Measurements from ENCODE around the gene DCTD.

The DCTD gene

GRCh38 chr4:182885738-182886077, 31.5 kb downstream of the DCTD start:
- Mint-ChIP-seq H3K9me3 (peaks cover 9 to 22% of the 10 kb centered on the region in 2 donors), H3K4me1 (no peaks in the 10 kb centered on the region), H3K27ac (no peak overlapping the region), H3K27me3 (no peaks in the 10 kb centered on the region), H3K4me3 (no peak overlapping the region)
- ATAC-seq (no peak), DNase-seq (no peak)

GRCh38 chr4:182885022-182885737, 32.0 kb downstream of the DCTD start:
- no peak overlapping the region for H3K27ac Mint-ChIP-seq

DNA sequence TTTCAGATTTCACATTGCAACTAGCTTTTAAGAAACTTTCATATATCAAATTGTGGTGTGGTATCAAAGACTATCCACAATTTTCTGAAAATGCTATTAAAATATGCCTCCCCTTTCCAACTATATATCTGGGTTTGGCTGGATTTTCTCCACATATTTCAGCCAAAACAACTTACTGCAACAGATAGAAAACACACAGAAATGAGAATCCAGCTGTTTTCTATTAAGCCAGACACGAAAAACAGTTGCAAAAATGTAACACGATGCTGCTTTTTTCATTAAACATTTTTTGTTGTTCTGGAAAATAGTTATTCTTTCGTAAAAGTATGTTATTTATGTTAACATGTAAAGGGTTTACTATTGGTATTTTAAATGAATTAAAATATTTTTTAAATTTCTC, 33.1 kb downstream of the DCTD start:
- DNase-seq = no peak

More at GRCh38 chr4:182885022-182885737, 32.0 kb downstream of the DCTD start:
- H3K27me3 Mint-ChIP-seq = no peaks in the 10 kb centered on the region
- no peak for ATAC-seq
- H3K4me3 Mint-ChIP-seq = no peak overlapping the region
- H3K9me3 Mint-ChIP-seq = peaks cover 9 to 22% of the 10 kb centered on the region in 2 donors
- no peaks in the 10 kb centered on the region for H3K4me1 Mint-ChIP-seq
- DNase-seq = no peak

GRCh38 chr4:182883351-182883750, 33.8 kb downstream of the DCTD start:
- peaks cover 9 to 22% of the 10 kb centered on the region in 2 donors for H3K9me3 Mint-ChIP-seq
- H3K27ac Mint-ChIP-seq = no peak overlapping the region
- H3K4me3 Mint-ChIP-seq = no peak overlapping the region
- DNase-seq (no peak), ATAC-seq (no peak)
- H3K27me3 Mint-ChIP-seq = no peaks in the 10 kb centered on the region
- no peaks in the 10 kb centered on the region for H3K4me1 Mint-ChIP-seq

More for the DNA sequence above, 33.1 kb downstream of the DCTD start:
- no peaks in the 10 kb centered on the region for H3K27me3 Mint-ChIP-seq
- ATAC-seq = no peak
- no peak overlapping the region for H3K4me3 Mint-ChIP-seq
- no peaks in the 10 kb centered on the region for H3K4me1 Mint-ChIP-seq
- peaks cover 9 to 22% of the 10 kb centered on the region in 2 donors for H3K9me3 Mint-ChIP-seq
- H3K27ac Mint-ChIP-seq = no peak overlapping the region

GRCh38 chr4:182881914-182882313, 35.3 kb downstream of the DCTD start:
- no peak for ATAC-seq
- DNase-seq = no peak
- Mint-ChIP-seq H3K27me3 (no peaks in the 10 kb centered on the region), H3K4me3 (no peak overlapping the region), H3K27ac (no peak overlapping the region), H3K4me1 (no peaks in the 10 kb centered on the region), H3K9me3 (peaks cover 5 to 11% of the 10 kb centered on the region in 2 donors)

DNA sequence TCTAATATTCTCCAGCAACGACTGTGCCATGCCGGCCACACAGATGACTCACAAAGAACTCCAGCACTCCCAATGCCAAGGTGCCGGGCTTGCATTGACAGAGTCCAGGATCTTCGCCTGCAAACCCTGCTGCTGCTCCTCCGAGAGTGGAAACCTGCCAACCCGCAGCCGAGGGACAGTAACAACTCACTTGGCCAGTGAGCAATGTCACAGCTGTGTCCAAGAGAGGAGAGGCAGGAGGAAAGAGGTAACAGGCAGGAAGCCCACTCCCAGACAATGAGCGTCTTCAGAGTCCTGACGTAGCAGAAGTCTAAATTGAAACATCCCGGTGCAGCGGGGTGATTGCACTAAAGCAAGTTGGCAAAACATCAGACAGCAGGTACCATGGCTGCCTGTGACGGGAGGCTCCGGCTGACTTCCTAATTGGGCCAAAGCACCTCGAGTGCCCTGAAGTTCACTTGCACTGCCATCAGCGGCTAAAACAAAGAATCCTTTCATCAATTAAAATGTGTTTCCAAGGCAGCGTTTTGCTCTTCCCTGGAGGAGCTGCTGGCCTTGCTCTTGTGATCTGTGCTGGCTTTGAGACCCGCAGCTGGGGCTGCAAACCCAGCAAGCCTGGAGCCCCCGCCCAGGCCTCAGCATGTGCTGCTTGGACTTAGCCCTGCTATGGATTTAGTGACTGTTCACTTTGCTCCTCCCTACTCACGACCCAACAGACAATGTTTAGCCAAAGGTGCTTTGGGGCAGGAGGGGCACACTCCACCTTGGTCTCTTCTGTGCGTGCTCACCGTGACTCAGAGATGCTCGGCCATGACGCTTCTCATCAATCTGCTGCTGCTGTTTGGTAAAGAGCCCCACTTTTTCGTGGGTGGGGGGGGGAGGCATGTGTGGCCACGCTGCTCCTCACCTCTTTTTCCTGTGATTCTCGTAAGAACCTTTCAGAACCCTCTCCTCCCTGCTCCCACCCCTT, 36.5 kb downstream of the DCTD start:
- Mint-ChIP-seq H3K27ac (peak overlapping the region in 1 of 2 donors; percentile 45), H3K9me3 (no peaks in the 10 kb centered on the region), H3K27me3 (no peaks in the 10 kb centered on the region), H3K4me1 (no peaks in the 10 kb centered on the region), H3K4me3 (no peak overlapping the region)
- no peak for DNase-seq
- ATAC-seq = no peak

- no peak overlapping the region for H3K4me3 Mint-ChIP-seq
- H3K4me1 Mint-ChIP-seq = no peaks in the 10 kb centered on the region
- no peaks in the 10 kb centered on the region for H3K27me3 Mint-ChIP-seq
- DNase-seq = no peak
- H3K9me3 Mint-ChIP-seq = no peaks in the 10 kb centered on the region
- no peak for ATAC-seq
- H3K27ac Mint-ChIP-seq = peak overlapping the region in 1 of 2 donors; percentile 37
Measured at GRCh38 chr4:182879913-182880312, 37.3 kb downstream of the DCTD start.

DNA sequence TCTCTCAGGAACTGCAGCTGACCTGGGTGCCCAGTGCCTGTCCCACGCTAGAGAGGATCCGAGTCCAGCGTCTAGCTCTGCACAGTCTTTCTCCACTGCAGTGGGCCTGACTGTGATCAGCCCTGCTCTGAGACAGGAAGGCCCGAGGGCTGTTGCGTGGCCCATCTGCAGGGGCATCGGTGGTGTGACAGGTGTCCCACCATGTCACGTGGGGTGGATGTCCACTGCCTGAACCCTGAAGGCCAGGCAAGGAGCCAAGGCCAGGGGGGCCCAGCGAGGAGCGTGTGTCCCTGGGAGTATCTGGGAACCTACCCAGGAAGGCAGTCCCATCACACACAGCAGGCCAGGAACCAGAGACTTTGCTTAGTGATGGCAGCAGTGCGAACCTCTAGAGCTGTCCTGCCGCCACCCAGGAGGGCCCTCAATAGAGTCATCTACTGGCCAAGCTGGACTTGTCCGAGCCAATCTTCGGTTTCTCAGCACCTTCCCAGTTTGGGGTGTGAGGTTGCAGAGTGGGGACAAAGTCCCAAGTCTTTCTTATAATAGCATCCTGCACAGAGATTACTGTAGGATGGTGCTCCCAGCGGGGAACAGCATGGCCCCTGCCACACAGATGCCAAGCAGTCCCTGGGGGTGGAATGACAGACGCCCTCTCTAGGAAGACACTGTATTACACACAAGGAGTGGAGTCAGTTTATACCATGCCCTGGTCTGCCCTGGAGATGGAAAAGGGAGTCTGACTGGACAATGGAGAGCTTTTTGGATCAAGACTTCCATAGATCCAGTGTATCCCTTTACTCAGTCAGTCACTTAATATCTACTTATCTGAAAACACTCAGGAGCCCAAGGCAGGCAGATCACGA, 38.3 kb downstream of the DCTD start:
- no peaks in the 10 kb centered on the region for H3K9me3 Mint-ChIP-seq
- H3K27ac Mint-ChIP-seq = no peak overlapping the region
- H3K4me3 Mint-ChIP-seq = no peak overlapping the region
- no peaks in the 10 kb centered on the region for H3K4me1 Mint-ChIP-seq
- no peaks in the 10 kb centered on the region for H3K27me3 Mint-ChIP-seq
- DNase-seq (no peak), ATAC-seq (peak; percentile 29)

GRCh38 chr4:182877326-182877883, 39.8 kb downstream of the DCTD start:
- ATAC-seq (no peak), DNase-seq (no peak)
- Mint-ChIP-seq H3K9me3 (no peaks in the 10 kb centered on the region), H3K4me1 (no peaks in the 10 kb centered on the region), H3K27me3 (no peaks in the 10 kb centered on the region), H3K4me3 (no peak overlapping the region), H3K27ac (no peak overlapping the region)

DNA sequence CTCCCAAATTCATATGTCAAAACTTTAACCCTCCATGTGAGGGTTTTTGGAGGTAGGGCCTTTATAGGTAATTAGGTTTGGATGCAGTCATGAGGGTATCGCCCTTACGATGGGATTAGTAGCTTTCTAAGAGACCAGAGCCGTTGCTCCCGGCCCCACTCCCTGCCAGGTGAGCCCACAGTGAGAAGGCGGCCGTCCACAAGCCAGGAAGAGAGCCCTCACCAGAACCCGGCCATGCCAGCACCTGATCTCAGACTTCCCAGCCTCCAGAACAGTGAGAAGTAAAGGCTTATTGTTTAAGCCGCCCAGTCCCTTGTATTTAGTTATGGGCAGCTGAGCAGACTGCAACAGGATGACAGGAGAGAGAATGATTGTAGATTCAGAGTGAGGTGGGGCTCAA, 40.8 kb downstream of the DCTD start:
- Mint-ChIP-seq H3K27ac (no peak overlapping the region), H3K4me3 (no peak overlapping the region), H3K9me3 (no peaks in the 10 kb centered on the region), H3K4me1 (no peaks in the 10 kb centered on the region), H3K27me3 (no peaks in the 10 kb centered on the region)
- DNase-seq (no peak), ATAC-seq (no peak)

DNA sequence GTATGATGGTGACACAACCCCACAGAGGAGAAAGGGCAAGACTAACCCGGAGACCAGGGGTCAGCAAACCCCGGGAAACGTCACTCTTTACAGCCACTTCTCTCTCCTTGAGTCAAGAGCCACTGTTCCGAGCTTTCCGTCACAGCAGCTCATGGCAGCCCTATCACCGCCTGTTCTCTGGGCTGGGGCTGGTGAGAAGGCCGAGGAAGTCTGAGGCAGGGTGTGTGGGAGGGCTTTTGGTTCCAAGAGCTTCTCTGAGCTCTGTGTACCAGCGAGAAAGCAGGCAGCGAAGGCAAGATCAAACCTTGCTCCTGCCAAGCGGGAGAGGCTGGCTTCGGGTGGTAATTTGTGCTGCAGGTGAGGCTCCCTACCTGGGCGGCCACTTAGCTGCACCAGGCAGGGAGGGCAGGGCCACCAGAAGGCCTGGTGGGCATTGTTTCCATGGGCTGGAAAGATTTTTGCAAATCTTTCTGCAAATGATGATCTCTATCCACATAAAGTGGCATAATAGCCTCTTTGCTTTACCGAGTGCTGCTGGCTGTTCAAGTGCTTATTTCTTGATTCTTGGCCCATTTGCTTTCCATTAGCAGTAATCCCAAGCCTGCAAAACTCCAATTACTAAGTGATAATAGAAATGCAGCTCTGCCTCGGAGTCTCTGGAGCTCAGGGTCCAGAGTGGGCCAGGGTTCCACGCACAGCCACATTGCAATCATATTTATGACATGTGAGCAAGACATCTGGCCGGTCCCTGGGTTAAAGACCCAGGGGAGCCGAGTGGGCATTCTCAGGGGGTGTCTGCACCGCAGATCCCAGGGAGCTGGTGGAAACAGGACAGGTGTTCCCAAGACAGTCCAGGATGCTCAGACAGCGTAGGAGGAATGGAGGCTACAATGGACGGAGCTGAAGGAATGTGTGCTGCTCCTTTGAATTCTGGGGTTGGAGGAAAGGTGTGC, 41.5 kb downstream of the DCTD start:
- H3K4me1 Mint-ChIP-seq = no peaks in the 10 kb centered on the region
- no peak for DNase-seq
- H3K27me3 Mint-ChIP-seq = no peaks in the 10 kb centered on the region
- ATAC-seq = no peak
- H3K4me3 Mint-ChIP-seq = no peak overlapping the region
- H3K9me3 Mint-ChIP-seq = no peaks in the 10 kb centered on the region
- peak overlapping the region in 1 of 2 donors; percentile 36 for H3K27ac Mint-ChIP-seq

GRCh38 chr4:182874797-182875345, 42.3 kb downstream of the DCTD start:
- Mint-ChIP-seq H3K4me3 (no peak overlapping the region), H3K27me3 (no peaks in the 10 kb centered on the region), H3K27ac (no peak overlapping the region), H3K9me3 (no peaks in the 10 kb centered on the region), H3K4me1 (no peaks in the 10 kb centered on the region)
- ATAC-seq (no peak), DNase-seq (no peak)

DNA sequence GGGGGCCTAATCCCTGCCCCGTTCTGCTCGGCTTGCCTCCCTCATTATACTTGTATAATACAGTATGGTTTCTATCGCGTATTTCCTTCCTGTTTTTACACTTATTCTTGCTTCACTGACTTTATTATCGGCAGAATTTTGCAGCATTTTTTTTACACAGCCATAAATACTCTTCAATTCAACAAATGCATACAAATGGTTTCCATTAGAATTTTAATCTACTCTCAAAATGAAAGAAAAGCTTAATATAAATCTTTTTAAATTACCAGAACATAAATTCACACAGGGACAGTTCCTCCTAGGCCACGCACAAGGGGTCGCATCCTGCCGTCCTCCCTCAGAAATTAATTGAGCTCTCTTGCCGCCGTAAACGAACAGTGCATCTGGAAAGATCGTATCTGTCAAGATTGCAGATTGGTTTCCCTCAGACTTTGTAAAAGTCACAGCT, 42.9 kb downstream of the DCTD start:
- H3K27me3 Mint-ChIP-seq = no peaks in the 10 kb centered on the region
- no peaks in the 10 kb centered on the region for H3K4me1 Mint-ChIP-seq
- ATAC-seq = no peak
- H3K9me3 Mint-ChIP-seq = no peaks in the 10 kb centered on the region
- H3K4me3 Mint-ChIP-seq = no peak overlapping the region
- H3K27ac Mint-ChIP-seq = no peak overlapping the region
- no peak for DNase-seq

DNA sequence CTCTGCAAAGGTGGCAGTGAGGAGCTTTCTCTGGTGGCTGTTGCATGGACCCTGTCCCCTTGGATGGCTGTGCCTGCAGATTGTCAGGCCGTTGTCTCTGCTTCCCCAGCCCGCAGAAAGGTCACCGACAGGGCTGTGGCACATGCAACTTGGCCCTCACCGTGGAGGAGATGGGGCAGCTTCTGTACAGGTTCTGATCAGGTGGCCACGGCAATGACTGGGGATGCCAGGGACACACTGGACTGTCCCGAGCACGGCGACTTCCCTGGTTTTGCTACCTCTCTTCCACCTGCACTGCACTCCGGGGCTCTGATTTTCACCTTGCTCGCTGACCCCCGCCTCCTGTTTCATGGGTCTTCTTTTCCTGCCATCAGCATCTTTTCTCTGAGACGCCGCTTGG, 43.5 kb downstream of the DCTD start:
- Mint-ChIP-seq H3K9me3 (no peaks in the 10 kb centered on the region), H3K27me3 (no peaks in the 10 kb centered on the region)

More for the DNA sequence above, 43.5 kb downstream of the DCTD start:
- Mint-ChIP-seq H3K27ac (no peak overlapping the region), H3K4me3 (no peak overlapping the region), H3K4me1 (no peaks in the 10 kb centered on the region)
- no peak for DNase-seq
- ATAC-seq = no peak

Measured in stimulated activated naive CD8-positive, alpha-beta T cell treated with anti-CD3 and anti-CD28 coated beads, Interleukin-15, amount 100 ng/mL, for 72 hours (primary cell).